DMS153 treated with DMSO at 0.1 percent for 48 hours (cell line): ENCODE data around the gene CUL3.
"Not testable (repeated sequence)": the region's sequence is repeated elsewhere in the genome, so short reads cannot be mapped to it uniquely, and the experiment has no call there.

Experiments
- DNase-seq: peaks from one replicate; lab custom pipeline; 2025; ENCODE audit not compliant: unreplicated experiment; lab: John Stamatoyannopoulos, UW

The CUL3 gene

GRCh38 chr2:224545884-224546644 is 39.1 kb downstream of the CUL3 start:
- DNase-seq: no peak

GRCh38 chr2:224543939-224544338 is 41.2 kb downstream of the CUL3 start:
- DNase-seq: no peak

- no peak for DNase-seq
These were observed 46.5 kb downstream of the CUL3 start for GRCh38 chr2:224538561-224539138.

GRCh38 chr2:224532931-224533330 is 52.2 kb downstream of the CUL3 start:
- DNase-seq: no peak

GRCh38 chr2:224532441-224532840 is 52.7 kb downstream of the CUL3 start:
- DNase-seq: no peak

- no peak for DNase-seq
These were observed 57.0 kb downstream of the CUL3 start for GRCh38 chr2:224528171-224528570.

- DNase-seq: no peak
These were observed 59.4 kb downstream of the CUL3 start for GRCh38 chr2:224525774-224526173.

GRCh38 chr2:224524657-224525056 is 60.5 kb downstream of the CUL3 start:
- no peak for DNase-seq

GRCh38 chr2:224523626-224524577 is 61.3 kb downstream of the CUL3 start:
- no peak for DNase-seq

GRCh38 chr2:224522483-224522882 is 62.7 kb downstream of the CUL3 start:
- not testable (repeated sequence) for DNase-seq

GRCh38 chr2:224520064-224520463 is 65.1 kb downstream of the CUL3 start:
- DNase-seq: no peak

- DNase-seq: no peak
These were observed 66.2 kb downstream of the CUL3 start for GRCh38 chr2:224518806-224519580.

GRCh38 chr2:224517963-224518362 is 67.2 kb downstream of the CUL3 start:
- DNase-seq: no peak

GRCh38 chr2:224516393-224516792 is 68.8 kb downstream of the CUL3 start:
- DNase-seq: not testable (repeated sequence)

- no peak for DNase-seq
These were observed 71.2 kb downstream of the CUL3 start for GRCh38 chr2:224513991-224514390.

- DNase-seq: no peak
These were observed 77.4 kb downstream of the CUL3 start for GRCh38 chr2:224507789-224508188.

- DNase-seq: no peak
These were observed 78.7 kb downstream of the CUL3 start for GRCh38 chr2:224506494-224506893.

- DNase-seq: no peak
These were observed 86.2 kb downstream of the CUL3 start for GRCh38 chr2:224498991-224499390.

GRCh38 chr2:224492531-224492930 is 92.6 kb downstream of the CUL3 start:
- no peak for DNase-seq

- not testable (repeated sequence) for DNase-seq
These were observed 97.2 kb downstream of the CUL3 start for GRCh38 chr2:224487940-224488339.
